GM18499 (cell line): ENCODE measurements around the gene WDR26.
"Not testable (repeated sequence)": the region's sequence is repeated elsewhere in the genome, so short reads cannot be mapped to it uniquely, and the experiment has no call there.

ENCODE experiments used
- ATAC-seq: cut with Tn5 transposase; IDR thresholded peaks from one replicate; pipeline ENCODE4 v1.9.1; 2021; ENCODE audit warnings: moderate number of reproducible peaks; ENCODE audit not compliant: insufficient read depth, unreplicated experiment

Gene WDR26

DNA sequence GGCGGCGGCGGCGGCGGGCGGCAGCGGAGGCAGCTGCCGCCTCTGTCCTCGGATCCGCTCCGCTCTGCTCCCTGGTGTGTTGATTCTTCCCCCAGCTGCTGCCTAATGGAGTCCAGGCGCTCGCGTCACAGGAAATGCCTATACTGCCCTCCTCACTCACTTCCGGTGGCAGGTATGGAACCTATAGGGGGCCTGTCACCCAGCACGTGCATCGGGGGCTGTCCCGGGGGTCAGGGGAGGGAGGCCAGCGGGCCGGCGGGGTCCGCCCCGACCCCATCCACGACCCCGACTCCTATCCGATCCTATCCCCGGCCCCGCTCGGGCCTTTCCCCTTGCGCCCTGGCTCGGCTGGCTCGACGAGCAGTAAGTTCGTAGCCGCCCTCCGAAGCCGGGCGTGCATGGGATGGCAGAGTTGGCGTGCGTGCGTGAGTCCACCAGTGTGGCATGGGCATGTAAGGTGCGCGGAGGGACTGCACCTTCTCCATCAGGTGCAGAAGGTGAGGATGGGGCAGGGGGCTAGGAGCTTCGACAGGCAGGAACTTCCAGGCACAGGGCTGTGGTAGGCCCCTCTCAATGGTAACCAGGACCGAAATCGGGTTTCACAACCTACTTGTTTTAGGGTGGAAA, at the start of gene WDR26:
Gene WDR26 (minus strand): TSS at position 107 of the 627 bp plus-strand sequence.
- ATAC-seq, result peak; percentile 80

GRCh38 chr1:224483206-224483605, 48.6 kb upstream of the WDR26 start:
- not testable (repeated sequence) for ATAC-seq

DNA sequence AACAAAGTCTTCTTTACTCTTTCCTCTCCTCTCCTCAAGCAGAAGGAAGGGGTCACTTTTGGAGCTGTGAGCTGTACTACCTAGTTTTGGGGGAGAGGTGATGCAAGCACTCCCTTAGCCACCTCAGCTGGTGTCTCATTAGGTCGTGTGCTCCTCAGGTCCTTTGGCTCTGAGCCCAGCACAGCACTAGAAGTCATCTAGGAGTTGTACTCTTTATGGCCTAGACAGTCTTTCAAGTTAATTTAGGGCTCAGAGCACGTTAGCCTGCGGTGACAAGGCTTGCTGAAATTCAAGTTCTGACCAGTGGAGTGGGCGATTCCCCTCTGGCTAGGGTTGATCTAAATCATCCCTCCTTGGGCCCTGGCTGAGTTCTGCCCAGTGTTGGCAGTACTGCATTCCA, 48.0 kb upstream of the WDR26 start:
- ATAC-seq, result no peak

DNA sequence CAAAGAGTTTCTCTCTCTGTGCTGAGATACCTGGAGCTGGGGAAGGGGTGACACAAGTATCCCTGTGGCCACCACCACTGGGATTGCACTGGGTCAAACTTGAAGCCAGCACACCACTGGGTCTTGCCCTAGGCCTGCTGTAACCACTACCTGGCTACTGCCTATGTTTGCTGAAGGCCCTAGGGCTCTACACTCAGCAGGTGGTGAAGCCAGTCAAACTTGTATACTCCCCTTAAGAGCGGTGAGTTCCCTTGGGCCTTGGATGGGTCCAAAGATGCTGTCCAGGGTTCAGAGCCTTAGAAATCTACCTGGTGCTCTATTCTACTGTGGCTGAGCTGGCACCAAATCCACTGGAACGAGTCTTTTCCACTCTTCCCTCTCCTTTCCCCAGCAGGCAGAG, 47.0 kb upstream of the WDR26 start:
- no peak for ATAC-seq

GRCh38 chr1:224480888-224481459, 46.4 kb upstream of the WDR26 start:
- not testable (repeated sequence) for ATAC-seq

DNA sequence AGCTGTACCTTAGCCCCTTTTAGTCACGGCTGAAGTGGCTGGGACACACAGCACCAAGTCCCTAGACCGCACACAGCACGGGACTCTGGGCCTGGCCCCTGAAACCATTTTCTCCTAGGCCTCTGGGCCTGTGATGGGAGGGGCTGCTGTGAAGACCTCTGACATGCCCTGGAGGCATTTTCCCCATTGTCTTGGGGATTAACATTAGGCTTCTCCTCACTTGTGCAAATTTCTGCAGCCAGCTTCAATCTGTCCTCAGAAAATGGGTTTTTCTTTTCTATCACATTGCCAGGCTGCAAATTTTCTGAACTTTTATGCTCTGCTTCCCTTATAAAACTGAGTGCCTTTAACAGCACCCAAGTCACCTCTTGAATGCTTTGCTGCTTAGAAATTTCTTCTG, 45.6 kb upstream of the WDR26 start:
- not testable (repeated sequence) for ATAC-seq

DNA sequence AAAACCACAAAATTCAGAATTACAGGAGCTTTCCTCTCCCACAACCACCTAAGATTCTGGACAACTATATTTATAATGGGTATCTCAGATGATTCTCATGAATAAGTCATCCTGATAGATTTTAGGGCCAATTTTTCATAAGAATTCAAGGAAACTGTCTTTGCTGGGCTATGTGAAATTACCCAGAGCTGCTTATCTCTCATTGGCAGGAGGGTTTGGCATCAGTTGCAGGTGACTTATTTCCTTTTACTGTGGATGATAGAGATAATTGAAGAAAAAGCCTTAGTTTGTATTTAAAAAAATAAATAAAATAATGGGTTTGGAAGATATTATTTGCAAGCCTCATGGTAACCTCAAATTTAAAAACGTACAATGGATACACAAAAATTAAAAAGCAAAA, 38.2 kb upstream of the WDR26 start:
- no peak for ATAC-seq

- no peak for ATAC-seq
Measured at GRCh38 chr1:224466154-224466553, 31.6 kb upstream of the WDR26 start.

- no peak for ATAC-seq
Measured at GRCh38 chr1:224459966-224460365, 25.4 kb upstream of the WDR26 start.

DNA sequence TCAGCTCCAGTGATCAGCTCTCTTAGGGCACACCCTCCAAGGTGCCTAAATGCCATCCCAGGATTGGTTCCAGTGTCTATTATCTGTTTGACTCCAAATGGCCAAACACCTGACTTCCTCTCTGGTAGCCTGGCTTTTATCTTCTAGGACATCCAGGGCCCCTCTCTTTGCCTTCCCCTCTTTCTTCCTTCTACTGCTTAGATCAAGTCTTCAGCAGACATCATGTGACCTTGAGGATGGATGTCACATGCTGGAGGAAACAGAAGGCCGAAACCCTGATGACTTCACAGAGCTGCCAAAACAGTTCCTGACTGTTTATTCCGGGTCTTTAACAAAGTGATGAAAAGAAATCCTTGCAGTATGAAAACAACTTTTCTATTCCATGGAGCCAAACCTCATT, 24.4 kb upstream of the WDR26 start:
- ATAC-seq, result no peak

DNA sequence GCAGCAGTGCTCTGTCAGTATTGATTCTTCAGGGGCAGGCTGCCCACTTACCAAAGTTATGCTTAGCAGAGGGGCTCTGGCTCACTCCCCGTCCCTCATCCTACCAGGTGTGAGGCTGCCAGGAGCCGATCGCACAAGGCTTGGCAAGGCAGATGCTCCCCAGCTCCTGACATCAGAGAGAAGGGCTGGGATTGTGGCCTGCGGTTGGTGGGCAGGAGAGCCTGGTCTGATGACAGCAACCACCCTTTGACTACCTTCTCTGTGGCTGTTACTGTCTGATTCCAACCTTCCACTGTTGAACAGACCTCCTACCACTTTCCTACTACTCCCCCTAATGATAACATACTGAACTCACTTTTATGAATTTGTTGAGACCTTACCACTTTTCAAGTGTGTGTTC, 23.7 kb upstream of the WDR26 start:
- no peak for ATAC-seq

DNA sequence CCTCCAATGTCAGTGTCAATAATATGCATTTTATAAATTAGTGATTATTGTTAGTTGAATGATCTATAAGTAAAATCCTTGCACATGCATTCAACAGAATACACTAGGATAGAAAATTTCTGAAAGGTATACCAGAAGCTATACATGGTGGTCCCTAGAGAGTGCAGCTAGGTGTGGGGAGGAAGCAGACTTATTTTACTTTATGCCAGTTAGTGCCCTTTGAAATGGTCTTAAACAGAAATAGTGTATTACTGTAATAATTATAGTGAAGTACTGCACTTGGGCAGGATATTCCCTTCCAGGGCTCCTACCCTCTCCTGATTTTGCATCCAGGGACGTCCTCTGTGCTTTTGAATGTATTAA, 23.2 kb upstream of the WDR26 start:
- ATAC-seq, result no peak

GRCh38 chr1:224456637-224456953, 22.0 kb upstream of the WDR26 start:
- no peak for ATAC-seq

DNA sequence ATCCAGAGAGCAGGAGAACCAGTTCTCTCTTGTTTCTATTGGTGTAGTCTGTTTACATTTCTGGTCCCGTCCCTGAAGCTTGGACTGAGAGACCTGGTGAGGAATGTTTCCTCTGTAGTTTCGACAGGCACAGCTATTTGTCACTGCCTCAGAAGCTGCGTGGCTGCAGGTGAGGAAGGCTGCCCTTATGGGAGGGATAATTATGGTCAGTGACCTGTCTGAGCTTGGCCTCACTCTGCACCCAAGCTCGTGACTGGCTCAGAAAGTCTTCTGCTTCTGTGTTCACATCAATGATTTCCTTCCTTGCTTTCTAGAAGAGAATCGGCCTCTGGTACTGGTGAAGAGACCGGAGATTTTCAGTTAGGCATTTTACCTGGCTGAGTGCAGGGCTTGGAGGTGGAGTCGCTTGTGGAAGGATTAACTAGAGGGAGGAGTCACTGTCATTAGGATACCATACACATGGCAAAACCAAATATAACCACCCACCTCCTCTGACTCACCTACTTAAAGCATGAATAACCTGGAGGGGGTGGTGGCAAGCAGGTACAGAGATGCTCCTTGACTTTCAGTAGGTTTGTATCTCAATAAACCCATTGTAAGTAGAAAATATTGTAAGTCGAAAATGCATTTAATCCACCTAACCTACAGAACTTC, 19.9 kb upstream of the WDR26 start:
- ATAC-seq, result no peak

GRCh38 chr1:224450561-224451350, 16.2 kb upstream of the WDR26 start:
- no peak for ATAC-seq

DNA sequence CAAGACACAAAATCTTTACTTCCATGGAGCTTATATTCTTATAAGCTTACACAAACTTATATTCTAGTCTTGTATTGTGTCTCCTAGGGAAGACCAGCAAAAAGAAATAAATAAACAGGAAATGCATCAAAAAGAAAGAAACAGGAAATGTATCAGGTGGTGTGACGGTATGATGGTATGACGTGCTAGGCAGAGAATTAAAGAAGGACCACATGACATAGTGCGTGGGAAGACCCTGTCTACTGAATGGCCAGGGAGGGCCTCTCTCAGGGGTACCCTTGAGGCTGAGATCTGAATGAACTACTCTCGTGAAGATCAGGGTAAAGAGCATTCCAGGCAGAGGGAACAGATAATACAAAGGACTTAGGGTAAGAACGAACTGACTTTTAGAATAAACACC, 15.6 kb upstream of the WDR26 start:
- ATAC-seq, result no peak

GRCh38 chr1:224448453-224449017, 13.9 kb upstream of the WDR26 start:
- ATAC-seq, result no peak

- no peak for ATAC-seq
Measured at GRCh38 chr1:224447971-224448370, 13.4 kb upstream of the WDR26 start.

DNA sequence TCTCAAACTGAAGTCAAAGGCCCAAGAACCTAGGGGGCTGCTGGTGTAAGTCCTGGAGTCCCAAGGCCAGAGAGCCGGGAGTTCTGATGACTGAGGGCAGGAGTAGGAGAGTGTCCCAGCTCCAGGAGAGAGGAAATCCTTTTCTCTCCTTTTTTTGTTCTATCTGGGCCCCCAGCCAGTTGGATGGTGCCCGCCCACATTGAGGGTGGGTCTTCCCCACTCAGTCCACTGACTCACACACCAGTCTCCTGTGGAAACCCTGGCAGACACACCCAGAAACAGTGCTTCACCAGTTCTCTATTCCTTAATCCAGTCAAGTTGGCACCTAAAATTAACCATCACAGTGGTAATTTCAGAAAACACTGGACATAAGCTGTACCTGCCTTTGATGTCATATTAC, 12.7 kb upstream of the WDR26 start:
- ATAC-seq, result no peak

- ATAC-seq, result no peak
Measured at GRCh38 chr1:224438989-224439388, 4.4 kb upstream of the WDR26 start.

GRCh38 chr1:224435999-224436398, 1.4 kb upstream of the WDR26 start:
- ATAC-seq, result no peak
